RWPE2 (cell line): ENCODE data around the gene TRIM5.
A peak's percentile ranks its signal among the peaks of the same experiment; 100 is the strongest.

Source experiments
- ATAC-seq: fragments of 200-7000 bp; cut with Tn5 transposase; 3 replicates; pipeline ENCODE4 v1.9.1; 2021; ENCODE audit warnings: low read depth
- DNase-seq: peaks from one replicate; pipeline ENCODE4 v3.0.0-alpha.2; 2020; ENCODE audit warnings: low spot score
- H3K27ac ChIP-seq: fragments of 450-650 bp; 2 replicates; pipeline ENCODE4 v1.5.1; 2017; ENCODE audit warnings: mild to moderate bottlenecking; ENCODE audit not compliant: poor library complexity, severe bottlenecking
- H3K27me3 ChIP-seq: fragments of 250-450 bp; sonication (Bioruptor Pico); 2 replicates; pipeline ENCODE4 v1.5.1; 2021; ENCODE audit warnings: mild to moderate bottlenecking, moderate library complexity; ENCODE audit not compliant: insufficient read depth, poor library complexity, severe bottlenecking
- H3K36me3 ChIP-seq: fragments of 250-450 bp; sonication (Bioruptor Pico); 2 replicates; pipeline ENCODE4 v1.5.1; 2020; ENCODE audit warnings: low read depth, mild to moderate bottlenecking, moderate library complexity
- H3K4me1 ChIP-seq: fragments of 250-450 bp; sonication (Bioruptor Pico); 2 replicates; pipeline ENCODE4 v1.5.1; 2021; ENCODE audit warnings: mild to moderate bottlenecking, moderate library complexity; ENCODE audit not compliant: insufficient read depth, poor library complexity, severe bottlenecking
- H3K4me3 ChIP-seq: fragments of 250-450 bp; sonication (Bioruptor Pico); 2 replicates; pipeline ENCODE4 v1.5.1; 2021; ENCODE audit warnings: mild to moderate bottlenecking, moderate library complexity; ENCODE audit not compliant: severe bottlenecking
- H3K9me3 ChIP-seq: fragments of 250-450 bp; sonication (Bioruptor Pico); 2 replicates; pipeline ENCODE4 v1.5.1; 2021; ENCODE audit warnings: mild to moderate bottlenecking, moderate library complexity; ENCODE audit not compliant: severe bottlenecking
- CTCF ChIP-seq: fragments of 450-650 bp; IDR thresholded peaks from one replicate; pipeline ENCODE4 v1.5.1; 2017; ENCODE audit warnings: mild to moderate bottlenecking, moderate library complexity; ENCODE audit not compliant: poor library complexity, severe bottlenecking

The TRIM5 gene, protein sequence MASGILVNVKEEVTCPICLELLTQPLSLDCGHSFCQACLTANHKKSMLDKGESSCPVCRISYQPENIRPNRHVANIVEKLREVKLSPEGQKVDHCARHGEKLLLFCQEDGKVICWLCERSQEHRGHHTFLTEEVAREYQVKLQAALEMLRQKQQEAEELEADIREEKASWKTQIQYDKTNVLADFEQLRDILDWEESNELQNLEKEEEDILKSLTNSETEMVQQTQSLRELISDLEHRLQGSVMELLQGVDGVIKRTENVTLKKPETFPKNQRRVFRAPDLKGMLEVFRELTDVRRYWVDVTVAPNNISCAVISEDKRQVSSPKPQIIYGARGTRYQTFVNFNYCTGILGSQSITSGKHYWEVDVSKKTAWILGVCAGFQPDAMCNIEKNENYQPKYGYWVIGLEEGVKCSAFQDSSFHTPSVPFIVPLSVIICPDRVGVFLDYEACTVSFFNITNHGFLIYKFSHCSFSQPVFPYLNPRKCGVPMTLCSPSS

DNA sequence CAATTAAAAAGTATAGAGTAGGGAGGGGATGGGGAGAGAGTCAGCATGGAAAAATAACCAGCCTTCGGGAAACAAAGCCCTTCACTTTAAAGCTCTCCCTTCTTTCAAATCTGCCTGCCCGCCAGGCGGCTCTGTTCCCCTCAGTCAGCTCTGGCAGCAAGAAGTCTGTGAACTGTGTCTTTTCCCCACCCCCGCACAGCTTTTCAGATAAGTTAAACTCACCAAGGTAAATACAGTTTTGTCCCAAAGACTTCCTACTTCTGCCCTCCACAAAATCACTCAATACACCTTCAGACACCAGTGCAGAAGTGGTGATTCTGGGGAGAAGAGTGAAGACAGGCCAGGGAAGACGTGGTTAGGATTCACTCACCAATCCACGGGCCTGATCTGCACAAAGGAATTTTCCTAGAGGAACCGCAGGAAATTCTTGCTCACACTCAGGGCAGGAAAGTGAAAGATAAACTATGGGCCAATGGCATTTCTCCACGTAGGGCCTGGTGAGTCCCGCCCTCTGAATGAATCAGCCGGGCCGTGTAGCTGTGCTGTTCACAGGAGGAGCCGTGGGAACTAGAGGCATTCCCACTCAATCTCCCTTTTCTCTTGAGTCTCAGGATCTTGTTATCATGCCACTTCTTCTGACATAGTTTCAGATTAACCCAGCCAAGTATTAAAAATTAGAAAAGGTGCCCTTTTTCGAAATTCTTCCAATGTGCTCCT, at the start of gene TRIM5:
TRIM5 (minus strand) TSS at position 429 of the 717 bp plus-strand sequence. CDS start 4,897 bp downstream, outside the sequence.
- TF ChIP-seq CTCF = peak; percentile 83
- H3K4me1 ChIP-seq = peaks cover 13% of the 10 kb centered on the region
- DNase-seq = peak; percentile 88
- peak; percentile 96 for ATAC-seq
- H3K36me3 ChIP-seq = peaks cover 8% of the 10 kb centered on the region
- no peaks in the 10 kb centered on the region for H3K9me3 ChIP-seq
- peak within 1 kb of the TSS; percentile 78 for H3K27ac ChIP-seq
- H3K27me3 ChIP-seq = no peaks in the 10 kb centered on the region
- H3K4me3 ChIP-seq = peak within 1 kb of the TSS; percentile 37

- Histone ChIP-seq H3K27ac (no peak overlapping the region), H3K27me3 (no peaks in the 10 kb centered on the region), H3K36me3 (no peaks in the 10 kb centered on the region), H3K4me1 (no peaks in the 10 kb centered on the region), H3K4me3 (no peak overlapping the region), H3K9me3 (no peaks in the 10 kb centered on the region)
- no peak for TF ChIP-seq CTCF
- DNase-seq = no peak
- ATAC-seq = no peak
Measured at GRCh38 chr11:5727691-5728090, 42.8 kb upstream of the TRIM5 start.

DNA sequence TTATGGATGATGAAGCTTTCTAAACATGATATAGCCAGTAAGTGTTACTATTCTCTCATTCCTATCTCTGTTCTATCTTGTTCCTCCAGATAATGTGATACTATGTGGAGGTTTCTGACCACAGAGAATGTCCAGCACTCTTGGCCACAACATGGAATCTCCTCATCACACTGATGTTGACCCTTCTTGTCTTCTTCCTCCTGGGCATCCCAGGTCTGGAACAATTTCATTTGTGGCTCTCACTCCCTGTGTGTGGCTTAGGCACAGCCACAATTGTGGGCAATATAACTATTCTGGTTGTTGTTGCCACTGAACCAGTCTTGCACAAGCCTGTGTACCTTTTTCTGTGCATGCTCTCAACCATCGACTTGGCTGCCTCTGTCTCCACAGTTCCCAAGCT, 41.5 kb upstream of the TRIM5 start:
- Histone ChIP-seq H3K9me3 (no peaks in the 10 kb centered on the region), H3K36me3 (no peaks in the 10 kb centered on the region), H3K27me3 (no peaks in the 10 kb centered on the region), H3K4me3 (no peak overlapping the region), H3K27ac (no peak overlapping the region), H3K4me1 (no peaks in the 10 kb centered on the region)
- no peak for DNase-seq
- ATAC-seq = no peak
- no peak for TF ChIP-seq CTCF

- Histone ChIP-seq H3K36me3 (no peaks in the 10 kb centered on the region), H3K9me3 (no peaks in the 10 kb centered on the region), H3K4me1 (no peaks in the 10 kb centered on the region), H3K27ac (no peak overlapping the region), H3K4me3 (no peak overlapping the region), H3K27me3 (no peaks in the 10 kb centered on the region)
- TF ChIP-seq CTCF = no peak
- no peak for ATAC-seq
- no peak for DNase-seq
Measured at GRCh38 chr11:5722622-5723021, 37.7 kb upstream of the TRIM5 start.
